Activated naive CD4-positive, alpha-beta T cell treated with anti-CD3 and anti-CD28 coated beads, Interleukin-2, amount 50 U/mL, for 24 hours (primary cell): Measurements from ENCODE around the gene LYPD3.

Experiments used
- H3K27ac Mint-ChIP-seq: one replicate; pipeline ENCODE4 v1.8.0; 2021; ENCODE audit warnings: mild to moderate bottlenecking, mixed read lengths
- H3K27me3 Mint-ChIP-seq: one replicate; pipeline ENCODE4 v1.8.0; 2021; ENCODE audit warnings: mixed read lengths
- H3K36me3 Mint-ChIP-seq: one replicate; pipeline ENCODE4 v1.8.0; 2021; ENCODE audit warnings: mixed read lengths
- H3K4me1 Mint-ChIP-seq: one replicate; pipeline ENCODE4 v1.8.0; 2021; ENCODE audit warnings: mixed read lengths
- H3K4me3 Mint-ChIP-seq: one replicate; pipeline ENCODE4 v1.8.0; 2021; ENCODE audit warnings: mild to moderate bottlenecking, mixed read lengths
- H3K9me3 Mint-ChIP-seq: one replicate; pipeline ENCODE4 v1.8.0; 2021; ENCODE audit warnings: mixed read lengths

The LYPD3 gene

DNA sequence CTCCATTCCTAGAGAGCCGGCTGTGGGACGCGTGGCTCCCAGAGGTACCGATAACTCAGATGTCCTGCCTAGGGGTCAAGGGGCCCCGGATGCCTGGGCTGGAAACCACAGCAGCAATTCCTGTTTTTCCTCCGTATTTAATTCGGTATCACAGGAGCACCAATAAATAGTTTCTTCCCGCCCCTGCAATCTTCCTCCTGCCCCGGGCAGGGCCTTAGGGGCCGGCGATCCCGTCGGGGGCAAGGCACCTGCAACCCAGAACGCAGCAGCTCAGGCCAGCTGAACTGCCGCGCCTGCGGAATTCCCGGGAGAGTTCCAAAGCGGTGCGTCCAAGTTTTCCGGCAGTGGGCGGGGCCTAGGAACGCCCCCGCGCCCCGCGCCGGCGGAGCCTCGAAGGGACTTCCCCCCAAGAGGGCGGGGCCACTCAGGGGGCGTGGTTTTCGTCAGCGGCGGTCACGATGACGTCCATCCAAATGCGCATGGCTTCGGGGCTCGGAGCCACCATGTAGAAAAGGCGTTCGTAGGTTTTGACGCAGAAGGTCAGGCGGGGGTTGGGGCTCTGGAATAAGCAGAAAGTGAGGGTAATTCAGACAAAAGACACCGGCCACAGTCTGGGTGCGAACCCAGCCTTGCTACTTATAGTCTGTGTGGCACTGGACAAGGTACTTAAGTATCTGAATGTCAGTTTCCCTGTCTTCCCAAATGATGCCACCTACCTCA, 9.7 kb upstream of the LYPD3 start:
- peaks cover 53% of the 10 kb centered on the region for H3K4me1 Mint-ChIP-seq
- peaks cover 3% of the 10 kb centered on the region for H3K9me3 Mint-ChIP-seq
- H3K36me3 Mint-ChIP-seq, result peaks cover 12% of the 10 kb centered on the region
- H3K27me3 Mint-ChIP-seq, result no peaks in the 10 kb centered on the region
- peak overlapping the region; percentile 83 for H3K4me3 Mint-ChIP-seq
- peak overlapping the region; percentile 97 for H3K27ac Mint-ChIP-seq

DNA sequence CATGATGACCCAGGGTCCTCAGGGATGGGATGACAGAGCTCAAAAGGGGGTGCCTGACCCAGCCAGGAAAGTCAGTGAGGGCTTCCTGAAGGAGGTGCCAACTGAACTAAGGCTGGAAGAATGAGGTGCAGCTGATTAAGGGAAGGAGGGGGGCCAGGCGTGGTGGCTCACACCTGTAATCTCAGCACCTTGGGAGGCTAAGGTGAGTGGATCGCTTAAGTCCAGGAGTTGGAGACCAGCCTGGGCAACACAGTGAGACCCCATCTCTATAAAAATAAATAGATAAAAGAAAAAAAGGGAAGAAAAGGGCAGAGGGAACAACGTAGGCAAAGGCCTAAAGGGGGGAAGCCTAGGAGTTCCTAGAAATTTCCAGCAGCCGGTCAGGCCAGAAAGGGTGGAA, 9.1 kb upstream of the LYPD3 start:
- H3K36me3 Mint-ChIP-seq, result peaks cover 12% of the 10 kb centered on the region
- peaks cover 3% of the 10 kb centered on the region for H3K9me3 Mint-ChIP-seq
- H3K4me3 Mint-ChIP-seq, result peak overlapping the region; percentile 16
- H3K4me1 Mint-ChIP-seq, result peaks cover 60% of the 10 kb centered on the region
- H3K27me3 Mint-ChIP-seq, result no peaks in the 10 kb centered on the region
- H3K27ac Mint-ChIP-seq, result peak overlapping the region; percentile 35

DNA sequence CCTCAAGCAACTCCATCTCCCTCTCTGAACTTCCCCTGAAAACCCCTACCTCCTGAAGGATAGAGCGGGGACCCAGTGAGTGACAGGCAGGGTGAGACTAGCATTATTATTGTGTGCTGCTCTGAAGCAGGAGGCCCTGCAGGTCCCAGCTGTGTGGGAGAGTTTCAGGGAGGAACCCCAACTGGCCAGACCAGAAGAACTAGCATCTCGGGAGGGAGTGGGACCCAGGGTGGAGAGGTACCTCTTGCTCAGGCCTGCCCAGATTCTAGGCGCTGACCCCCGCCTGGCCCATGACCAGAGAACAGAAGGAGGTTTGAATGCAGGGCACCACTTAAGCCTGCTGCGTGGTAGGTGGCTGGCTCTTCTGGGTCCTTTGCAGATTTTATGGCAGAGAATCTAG, 5.7 kb upstream of the LYPD3 start:
- H3K4me1 Mint-ChIP-seq, result peaks cover 86% of the 10 kb centered on the region

DNA sequence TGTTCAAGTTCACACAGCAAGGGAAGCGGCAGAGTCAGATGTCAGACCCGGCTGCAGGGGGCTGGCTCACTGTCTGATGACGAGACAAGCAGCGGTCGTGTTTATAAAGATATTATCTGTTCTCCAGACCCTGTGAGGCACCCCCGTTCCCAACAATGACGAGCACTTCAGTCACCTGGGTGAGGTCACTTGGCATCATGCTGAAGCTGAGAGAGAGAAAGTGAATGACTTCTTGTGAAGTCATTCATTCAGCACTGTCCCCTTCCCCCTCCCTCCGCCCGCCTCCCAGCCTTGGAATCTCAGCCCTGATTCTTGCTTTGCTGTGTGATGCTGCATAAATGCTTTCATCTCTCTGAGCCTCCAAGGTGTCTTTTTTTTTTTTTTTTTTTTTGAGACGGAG, 4.9 kb upstream of the LYPD3 start:
- Mint-ChIP-seq H3K36me3 (peaks cover under 1% of the 10 kb centered on the region), H3K4me1 (peaks cover 84% of the 10 kb centered on the region), H3K27me3 (no peaks in the 10 kb centered on the region), H3K27ac (peak overlapping the region; percentile 91), H3K9me3 (peaks cover under 1% of the 10 kb centered on the region), H3K4me3 (peak overlapping the region; percentile 65)

More for the DNA sequence above, 5.7 kb upstream of the LYPD3 start:
- Mint-ChIP-seq H3K27ac (no peak overlapping the region), H3K9me3 (peaks cover 3% of the 10 kb centered on the region), H3K4me3 (peak overlapping the region; percentile 11), H3K36me3 (peaks cover 3% of the 10 kb centered on the region), H3K27me3 (no peaks in the 10 kb centered on the region)

DNA sequence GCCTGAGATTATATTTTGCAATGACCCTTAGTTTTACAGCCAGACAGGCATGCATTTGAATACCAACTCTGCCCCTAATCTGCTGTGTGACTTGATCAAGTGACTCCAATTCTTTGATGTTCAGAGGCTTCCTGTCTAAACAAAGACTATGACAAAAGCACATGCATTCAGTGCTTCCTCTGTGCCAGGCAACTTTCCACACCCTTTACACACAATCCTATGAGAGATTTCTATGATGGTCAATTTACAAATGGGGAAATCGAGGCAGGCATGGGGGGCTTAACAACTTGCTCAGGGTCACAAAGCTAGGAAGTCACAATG, 3.7 kb upstream of the LYPD3 start:
- H3K27me3 Mint-ChIP-seq, result no peaks in the 10 kb centered on the region
- H3K4me1 Mint-ChIP-seq, result peaks cover 84% of the 10 kb centered on the region
- H3K9me3 Mint-ChIP-seq, result no peaks in the 10 kb centered on the region
- peak overlapping the region; percentile 90 for H3K27ac Mint-ChIP-seq
- peak overlapping the region; percentile 71 for H3K4me3 Mint-ChIP-seq
- no peaks in the 10 kb centered on the region for H3K36me3 Mint-ChIP-seq

DNA sequence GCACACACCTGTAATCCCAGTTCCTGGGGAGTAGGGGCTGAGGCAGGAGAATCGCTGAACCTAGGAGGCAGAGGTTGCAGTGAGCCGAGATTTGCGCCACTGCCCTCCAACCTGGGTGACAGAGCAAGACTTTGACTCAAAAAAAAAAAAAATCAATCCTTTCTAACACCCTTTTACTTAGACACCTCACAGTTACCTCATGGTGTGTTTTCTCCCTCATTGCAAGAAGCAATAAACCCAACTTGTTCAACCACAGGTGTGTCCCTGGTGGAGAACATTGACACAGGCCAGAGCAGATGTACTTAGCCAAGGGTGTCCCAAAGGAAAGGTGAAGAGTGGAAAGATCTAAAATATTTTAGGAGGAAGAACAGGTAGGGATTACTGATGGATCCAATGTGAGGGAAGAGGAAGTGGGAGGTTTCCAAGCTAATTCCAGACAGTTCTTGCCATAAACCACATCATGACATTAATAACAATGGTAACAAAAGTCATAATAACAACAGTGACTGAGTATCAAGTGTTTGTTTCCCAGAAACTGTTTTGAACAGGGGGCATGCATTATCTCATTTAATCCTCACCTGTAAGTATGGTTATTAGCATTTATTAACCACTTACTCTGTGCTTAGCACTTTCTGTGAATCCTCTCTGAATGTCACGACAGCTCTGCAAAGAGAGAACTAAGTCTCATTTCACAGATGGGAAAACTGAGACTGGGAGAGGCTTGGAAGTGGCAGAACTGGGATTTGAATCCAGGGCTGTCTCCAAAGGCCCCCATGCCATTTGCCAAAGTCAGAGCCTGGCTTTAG, 3.1 kb upstream of the LYPD3 start:
- Mint-ChIP-seq H3K27ac (peak overlapping the region; percentile 90), H3K9me3 (no peaks in the 10 kb centered on the region), H3K27me3 (no peaks in the 10 kb centered on the region), H3K4me1 (peaks cover 83% of the 10 kb centered on the region), H3K4me3 (peak overlapping the region; percentile 71), H3K36me3 (no peaks in the 10 kb centered on the region)

DNA sequence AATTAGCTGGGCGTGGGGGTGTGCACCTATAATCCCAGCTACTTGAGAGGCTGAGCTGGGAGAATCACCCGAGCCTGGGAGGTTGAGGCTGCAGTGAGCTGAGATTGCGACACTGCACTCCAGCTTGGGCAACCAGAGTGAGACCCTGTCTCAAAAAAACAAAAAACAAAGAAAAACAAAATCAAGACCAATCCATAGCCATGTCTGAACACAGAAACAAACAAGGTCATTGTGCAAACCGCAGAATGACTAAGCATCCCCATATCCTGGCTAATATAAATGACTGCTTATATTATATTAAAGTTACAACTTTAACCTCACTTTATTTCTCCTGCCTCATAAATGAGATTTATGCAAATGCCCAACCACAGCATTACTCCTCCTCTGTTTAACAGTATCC, 2.3 kb upstream of the LYPD3 start:
- H3K4me1 Mint-ChIP-seq, result peaks cover 82% of the 10 kb centered on the region
- H3K27me3 Mint-ChIP-seq, result no peaks in the 10 kb centered on the region
- peak overlapping the region; percentile 55 for H3K27ac Mint-ChIP-seq
- H3K9me3 Mint-ChIP-seq, result no peaks in the 10 kb centered on the region
- peak overlapping the region; percentile 36 for H3K4me3 Mint-ChIP-seq
- no peaks in the 10 kb centered on the region for H3K36me3 Mint-ChIP-seq

DNA sequence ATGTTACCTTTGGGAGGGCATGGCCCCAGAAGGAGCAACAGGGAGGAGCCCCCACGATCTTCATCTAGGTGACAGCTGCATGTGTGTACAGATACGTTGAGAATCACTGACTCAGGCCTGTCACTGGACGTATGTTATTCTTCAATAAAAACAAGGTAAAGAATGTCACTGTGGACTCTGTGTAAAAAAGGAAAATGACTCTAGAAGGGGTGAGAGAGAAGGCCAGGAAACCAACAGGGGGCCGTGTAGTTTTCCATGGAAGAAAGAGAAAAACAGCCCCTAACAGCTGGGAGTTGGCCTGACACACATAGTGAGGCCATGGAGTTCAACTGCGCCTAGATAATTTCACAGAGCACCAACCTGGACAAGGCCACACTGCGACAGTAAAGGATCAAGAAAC, 1.9 kb upstream of the LYPD3 start:
- Mint-ChIP-seq H3K27me3 (no peaks in the 10 kb centered on the region), H3K4me3 (peak overlapping the region; percentile 11), H3K36me3 (no peaks in the 10 kb centered on the region), H3K27ac (no peak overlapping the region), H3K9me3 (no peaks in the 10 kb centered on the region), H3K4me1 (peaks cover 82% of the 10 kb centered on the region)

DNA sequence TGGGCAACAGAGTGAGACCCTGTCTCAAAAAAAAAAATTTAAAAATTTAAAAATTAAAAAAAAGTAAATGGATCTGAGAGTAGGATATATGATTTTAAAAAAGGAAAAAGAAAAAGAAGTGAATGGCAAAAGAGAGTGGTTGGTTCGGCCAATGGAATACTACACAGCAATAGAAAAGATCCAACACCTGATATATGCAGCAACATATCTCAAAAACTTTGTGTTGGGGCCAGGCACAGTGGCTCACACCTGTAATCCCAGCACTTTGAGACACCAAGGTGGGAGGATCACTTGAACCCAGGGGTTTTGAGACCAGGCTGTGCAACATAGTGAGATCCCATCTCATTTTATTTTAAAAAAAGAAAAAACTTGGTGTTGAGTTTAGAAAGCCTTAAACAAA, 1.4 kb upstream of the LYPD3 start:
- Mint-ChIP-seq H3K27me3 (no peaks in the 10 kb centered on the region), H3K4me3 (no peak overlapping the region), H3K4me1 (peaks cover 84% of the 10 kb centered on the region), H3K27ac (no peak overlapping the region), H3K9me3 (no peaks in the 10 kb centered on the region), H3K36me3 (no peaks in the 10 kb centered on the region)

DNA sequence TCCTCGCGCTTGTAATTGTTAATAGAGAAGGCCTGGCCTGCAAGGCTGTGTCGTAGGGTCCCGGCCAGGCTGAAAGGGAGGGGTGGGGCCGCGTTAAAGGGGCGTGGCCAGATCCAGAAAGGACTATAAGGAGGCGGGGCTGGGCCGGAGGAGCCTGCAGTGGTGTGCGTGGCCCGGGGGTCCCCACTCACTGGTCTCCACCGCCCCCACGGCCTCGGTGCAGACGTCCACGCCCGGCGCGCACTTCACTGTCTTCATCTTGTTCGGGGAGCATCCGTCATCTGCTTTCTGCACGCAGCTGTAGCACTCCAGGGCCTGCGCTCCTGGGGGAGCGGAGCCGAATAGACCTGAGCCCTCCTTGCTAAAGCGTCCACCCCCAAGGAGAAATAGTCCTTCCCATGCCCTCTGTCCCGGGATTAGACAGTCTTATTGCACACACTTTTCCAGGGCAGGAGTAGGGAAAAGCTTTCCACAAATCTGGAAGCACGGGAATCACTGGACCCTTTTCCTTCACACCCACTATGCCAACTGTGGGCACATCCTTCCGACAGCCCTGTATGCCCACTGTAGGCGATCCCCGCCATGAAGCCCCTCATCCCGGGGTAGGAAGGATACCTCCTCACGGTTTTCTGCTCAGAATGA, 1.2 kb downstream of the LYPD3 start:
- peaks cover 6% of the 10 kb centered on the region for H3K36me3 Mint-ChIP-seq
- peak overlapping the region; percentile 95 for H3K4me3 Mint-ChIP-seq
- no peaks in the 10 kb centered on the region for H3K27me3 Mint-ChIP-seq
- peak overlapping the region; percentile 91 for H3K27ac Mint-ChIP-seq
- peaks cover 73% of the 10 kb centered on the region for H3K4me1 Mint-ChIP-seq
- H3K9me3 Mint-ChIP-seq, result no peaks in the 10 kb centered on the region

DNA sequence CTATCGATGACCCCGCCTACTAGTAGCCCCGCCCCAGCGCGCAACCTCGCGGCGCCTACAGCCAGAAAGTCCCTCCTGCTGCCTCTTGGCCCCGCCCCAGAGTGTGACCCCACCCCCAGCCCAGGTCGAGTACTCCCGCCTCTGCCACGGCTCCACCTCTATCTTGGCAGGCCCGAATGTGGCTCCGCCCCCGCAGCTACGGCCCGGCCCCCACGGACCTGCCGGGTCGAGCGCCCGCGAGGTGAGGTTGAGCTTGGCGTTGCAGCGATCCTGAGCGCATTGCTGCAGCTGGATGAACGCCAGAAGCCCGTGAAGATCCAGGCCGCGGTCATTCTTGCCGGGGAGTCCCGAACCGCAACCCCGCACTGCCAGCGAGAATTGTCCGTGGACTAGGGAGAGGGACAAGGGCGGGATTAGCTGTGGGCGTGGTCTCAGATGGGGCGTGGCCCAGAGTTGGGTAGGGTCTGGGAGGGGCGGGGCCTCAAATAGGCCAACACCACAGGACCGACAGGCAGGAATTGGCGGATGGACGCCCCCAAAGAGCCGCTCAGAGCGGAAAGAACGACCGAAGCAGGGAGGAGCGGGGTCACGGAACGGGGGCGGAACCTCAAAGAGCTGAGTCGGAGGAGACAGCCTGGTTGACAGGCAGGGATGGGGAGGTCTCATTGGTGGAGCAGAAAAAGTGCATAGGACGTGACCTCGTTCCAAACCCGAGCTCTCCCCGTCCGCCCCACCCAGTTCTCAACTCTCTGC, 1.9 kb downstream of the LYPD3 start:
- Mint-ChIP-seq H3K27ac (peak overlapping the region; percentile 91), H3K36me3 (peaks cover 6% of the 10 kb centered on the region), H3K9me3 (no peaks in the 10 kb centered on the region), H3K4me1 (peaks cover 66% of the 10 kb centered on the region), H3K4me3 (peak overlapping the region; percentile 95), H3K27me3 (no peaks in the 10 kb centered on the region)

DNA sequence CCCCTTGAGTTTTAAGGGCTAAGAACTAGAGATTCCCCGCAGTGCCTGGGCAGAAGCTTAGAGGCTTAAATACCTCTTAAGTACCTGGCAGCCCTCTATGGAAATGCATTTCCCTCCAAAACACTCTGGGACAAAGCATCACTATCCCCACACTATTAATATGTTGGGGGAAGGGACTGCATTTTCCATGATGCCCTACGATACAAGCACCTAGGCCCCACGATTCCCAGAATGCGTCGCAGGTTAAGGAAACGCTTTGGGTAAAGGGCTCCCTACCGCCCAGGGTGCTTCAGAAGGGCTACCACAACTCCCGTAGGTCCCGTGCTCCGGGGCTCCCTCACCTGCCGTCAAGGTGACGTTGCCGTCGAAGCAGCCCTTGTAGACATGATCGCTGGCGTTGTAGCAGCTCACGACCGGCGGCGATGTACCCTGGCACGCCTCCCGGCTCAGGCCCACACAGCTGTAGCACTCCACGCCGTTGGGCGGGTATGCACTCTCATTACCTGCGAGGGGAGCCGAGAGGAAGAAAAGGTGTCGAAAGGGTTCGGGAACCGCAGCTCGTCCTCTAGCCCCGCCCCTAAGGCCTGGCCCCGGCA, 2.5 kb downstream of the LYPD3 start:
- Mint-ChIP-seq H3K27me3 (no peaks in the 10 kb centered on the region), H3K4me1 (peaks cover 59% of the 10 kb centered on the region), H3K4me3 (peak overlapping the region; percentile 95), H3K27ac (peak overlapping the region; percentile 91), H3K36me3 (peaks cover 6% of the 10 kb centered on the region), H3K9me3 (no peaks in the 10 kb centered on the region)

DNA sequence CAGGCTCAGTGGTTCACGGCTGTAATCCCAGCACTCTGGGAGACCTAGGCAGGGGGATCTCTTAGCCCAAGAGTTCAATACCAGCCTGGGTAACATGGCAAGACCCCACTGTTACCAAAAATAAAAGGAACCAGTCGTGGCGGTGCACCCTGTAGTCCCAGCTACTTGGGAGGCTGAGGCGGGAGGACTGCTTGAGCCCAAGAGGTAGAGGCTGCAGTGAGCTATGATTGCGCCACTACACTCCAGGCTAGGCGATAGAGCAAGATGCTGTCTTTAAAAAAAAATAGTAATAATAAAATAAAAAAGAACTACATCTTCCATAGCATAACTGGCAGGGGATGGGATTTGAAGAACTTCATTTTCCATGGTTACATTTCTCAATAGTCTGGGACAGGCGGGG, 3.0 kb downstream of the LYPD3 start:
- Mint-ChIP-seq H3K27me3 (no peaks in the 10 kb centered on the region), H3K4me1 (peaks cover 54% of the 10 kb centered on the region), H3K4me3 (peak overlapping the region; percentile 95), H3K27ac (peak overlapping the region; percentile 72), H3K9me3 (no peaks in the 10 kb centered on the region), H3K36me3 (peaks cover 6% of the 10 kb centered on the region)

DNA sequence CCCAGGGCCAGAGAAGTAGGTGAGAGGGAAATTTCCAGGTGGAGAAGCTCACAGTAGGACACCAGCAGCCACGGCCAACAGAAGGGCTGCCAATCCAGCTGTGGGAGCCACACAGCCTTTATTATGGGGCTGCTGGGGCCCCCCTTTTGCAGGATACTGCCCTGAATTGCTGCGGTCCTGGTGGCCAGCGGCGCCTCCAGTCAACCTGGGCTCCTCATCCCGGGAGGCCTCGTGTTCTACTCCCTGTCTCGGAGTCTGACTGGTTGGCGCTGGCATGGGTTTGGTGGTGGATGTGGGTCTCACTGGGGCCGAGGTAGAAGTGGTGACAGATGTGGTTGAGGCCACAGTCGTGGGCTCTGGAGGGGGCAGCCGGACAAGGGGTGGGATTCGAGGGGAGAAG, 4.1 kb downstream of the LYPD3 start:
- peaks cover 48% of the 10 kb centered on the region for H3K4me1 Mint-ChIP-seq
- H3K27me3 Mint-ChIP-seq, result no peaks in the 10 kb centered on the region
- peak overlapping the region; percentile 49 for H3K4me3 Mint-ChIP-seq
- no peaks in the 10 kb centered on the region for H3K9me3 Mint-ChIP-seq
- H3K36me3 Mint-ChIP-seq, result peaks cover 6% of the 10 kb centered on the region
- H3K27ac Mint-ChIP-seq, result peak overlapping the region; percentile 41

DNA sequence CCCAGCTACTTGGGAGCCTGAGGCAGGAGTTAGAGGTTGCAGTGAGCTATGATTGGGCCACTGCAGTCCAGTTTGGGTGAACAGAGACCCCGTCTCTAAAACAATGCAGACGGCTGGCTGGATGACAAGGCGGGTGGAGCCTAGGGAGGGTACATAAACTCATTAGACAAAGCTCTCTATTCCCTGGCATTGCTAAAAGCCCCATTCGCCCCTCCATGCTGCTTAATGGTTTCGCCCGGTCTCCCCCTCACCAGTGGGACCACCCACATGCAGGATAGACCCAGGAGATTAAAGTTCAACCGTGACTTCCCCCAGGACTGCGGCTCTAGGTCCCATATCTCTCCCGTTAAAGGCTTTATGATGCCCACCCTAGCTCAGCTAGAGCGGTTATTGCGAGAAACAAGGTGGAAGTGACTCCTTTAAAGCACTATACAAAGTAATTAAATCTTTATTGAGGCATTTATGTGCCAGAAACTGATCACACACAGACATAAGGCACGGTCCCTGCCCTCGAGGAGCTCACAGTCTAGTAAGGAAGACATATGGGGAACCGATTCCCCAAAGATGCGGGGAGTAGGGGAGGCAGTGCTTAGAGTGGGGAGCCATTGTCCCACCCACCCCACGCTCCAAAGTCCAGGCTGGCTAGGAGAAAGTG, 4.9 kb downstream of the LYPD3 start:
- peaks cover 47% of the 10 kb centered on the region for H3K4me1 Mint-ChIP-seq
- no peaks in the 10 kb centered on the region for H3K9me3 Mint-ChIP-seq
- H3K4me3 Mint-ChIP-seq, result peak overlapping the region; percentile 30
- H3K27ac Mint-ChIP-seq, result peak overlapping the region; percentile 24
- H3K36me3 Mint-ChIP-seq, result peaks cover 6% of the 10 kb centered on the region
- no peaks in the 10 kb centered on the region for H3K27me3 Mint-ChIP-seq
